ENCODE data around the gene MICAL3. TPM values are rescaled to one million over a fixed set of nuclear protein-coding genes. Genes with fewer than 3 reads are reported as not detected.

The MICAL3 gene
- total RNA-seq, 1 donor from 2014 or later: 36.9 TPM

DNA sequence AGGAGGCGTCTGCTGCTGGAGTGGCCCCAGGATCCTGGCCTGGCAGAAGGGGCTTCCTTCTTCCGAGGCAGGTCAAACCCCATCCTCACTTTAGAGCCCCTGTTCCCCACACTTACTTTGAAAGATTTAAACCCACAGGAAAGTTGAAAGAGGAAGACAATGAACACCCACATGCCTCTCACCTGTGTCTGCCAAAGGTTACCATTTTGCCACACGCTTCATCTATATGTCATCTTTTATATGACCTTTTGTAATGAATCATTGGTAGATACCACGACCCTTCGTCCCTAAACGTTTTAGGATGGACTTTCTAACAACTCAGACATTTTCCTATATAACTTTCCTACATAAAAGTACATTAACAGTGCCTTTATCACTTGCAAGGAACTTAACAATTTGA, 210.3 kb downstream of the MICAL3 start:
- H3K36me3 ChIP-seq: peaks cover 66 to 97% of the 10 kb centered on the region in 2 donors
- no peaks in the 10 kb centered on the region for H3K4me1 ChIP-seq
- no peaks in the 10 kb centered on the region for H3K27me3 ChIP-seq
- no peak for DNase-seq (ENCODE audit: low spot score in 2 of 2)
- H3K27ac ChIP-seq: no peak overlapping the region
- no peak overlapping the region for H3K4me3 ChIP-seq
- no peaks in the 10 kb centered on the region for H3K9me3 ChIP-seq
- TF ChIP-seq, protein P1, sequence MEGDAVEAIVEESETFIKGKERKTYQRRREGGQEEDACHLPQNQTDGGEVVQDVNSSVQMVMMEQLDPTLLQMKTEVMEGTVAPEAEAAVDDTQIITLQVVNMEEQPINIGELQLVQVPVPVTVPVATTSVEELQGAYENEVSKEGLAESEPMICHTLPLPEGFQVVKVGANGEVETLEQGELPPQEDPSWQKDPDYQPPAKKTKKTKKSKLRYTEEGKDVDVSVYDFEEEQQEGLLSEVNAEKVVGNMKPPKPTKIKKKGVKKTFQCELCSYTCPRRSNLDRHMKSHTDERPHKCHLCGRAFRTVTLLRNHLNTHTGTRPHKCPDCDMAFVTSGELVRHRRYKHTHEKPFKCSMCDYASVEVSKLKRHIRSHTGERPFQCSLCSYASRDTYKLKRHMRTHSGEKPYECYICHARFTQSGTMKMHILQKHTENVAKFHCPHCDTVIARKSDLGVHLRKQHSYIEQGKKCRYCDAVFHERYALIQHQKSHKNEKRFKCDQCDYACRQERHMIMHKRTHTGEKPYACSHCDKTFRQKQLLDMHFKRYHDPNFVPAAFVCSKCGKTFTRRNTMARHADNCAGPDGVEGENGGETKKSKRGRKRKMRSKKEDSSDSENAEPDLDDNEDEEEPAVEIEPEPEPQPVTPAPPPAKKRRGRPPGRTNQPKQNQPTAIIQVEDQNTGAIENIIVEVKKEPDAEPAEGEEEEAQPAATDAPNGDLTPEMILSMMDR (IDR thresholded peaks at IDR 0.05): no peak
- intact Hi-C loops (cut with DNase I): no loop called here

DNA sequence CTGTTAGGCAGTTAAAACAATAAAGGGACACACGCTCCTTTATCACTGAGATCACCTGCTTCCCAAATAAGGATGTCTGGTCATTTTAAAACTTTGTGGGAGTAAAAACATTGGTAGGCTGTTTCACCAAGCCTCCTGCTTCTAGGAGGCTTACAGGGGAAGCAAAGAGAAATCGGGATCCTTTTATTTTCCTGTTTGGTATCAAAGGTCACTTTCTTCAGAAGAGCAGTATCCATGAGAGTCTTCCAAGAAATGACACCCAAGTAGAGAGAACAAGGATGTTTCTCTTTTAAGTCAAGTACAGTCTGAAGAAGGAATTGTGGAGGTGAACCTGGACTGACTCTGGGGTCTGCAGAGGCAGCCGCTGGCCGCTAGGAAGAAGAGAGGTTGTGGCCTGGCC, 213.2 kb downstream of the MICAL3 start:
- TF ChIP-seq, protein P1 (IDR thresholded peaks at IDR 0.05): no peak
- intact Hi-C loops (cut with DNase I): no loop called here
- Histone ChIP-seq H3K27me3 (no peaks in the 10 kb centered on the region), H3K4me1 (no peaks in the 10 kb centered on the region), H3K36me3 (peaks cover 70 to 97% of the 10 kb centered on the region in 2 donors), H3K9me3 (no peaks in the 10 kb centered on the region), H3K4me3 (no peak overlapping the region), H3K27ac (no peak overlapping the region)
- DNase-seq (ENCODE audit: low spot score in 2 of 2): no peak

DNA sequence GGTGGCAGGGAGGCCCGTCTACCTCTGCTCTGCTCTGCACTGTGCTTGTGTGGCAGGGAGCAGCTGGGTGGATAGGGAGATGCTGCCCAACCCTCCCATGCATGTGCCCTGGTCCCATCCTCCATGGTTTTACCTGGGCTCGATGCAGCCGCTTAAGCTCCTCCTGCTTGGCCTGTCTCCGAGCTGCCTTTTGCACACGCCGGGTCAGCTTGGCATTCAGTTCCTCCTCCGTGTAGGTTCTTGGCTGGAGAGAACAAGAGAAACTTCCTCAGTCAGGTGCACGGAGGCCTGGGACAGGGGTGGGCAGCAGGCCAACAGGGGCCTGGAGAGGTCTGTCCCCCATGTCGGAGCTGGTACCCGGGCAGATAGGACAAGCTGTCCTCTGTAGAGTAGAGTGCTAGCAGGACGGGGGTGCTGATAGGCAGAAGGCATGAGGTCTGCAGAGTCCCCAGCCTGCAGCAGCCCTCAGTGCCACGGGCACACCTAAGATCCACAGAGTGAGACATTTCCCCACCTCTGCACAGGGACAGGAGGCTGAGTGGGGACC, 213.7 kb downstream of the MICAL3 start:
- H3K36me3 ChIP-seq: peaks cover 65 to 97% of the 10 kb centered on the region in 2 donors
- H3K9me3 ChIP-seq: no peaks in the 10 kb centered on the region
- no peak overlapping the region for H3K4me3 ChIP-seq
- TF ChIP-seq, protein P1 (IDR thresholded peaks at IDR 0.05): no peak
- H3K27me3 ChIP-seq: no peaks in the 10 kb centered on the region
- no peaks in the 10 kb centered on the region for H3K4me1 ChIP-seq
- no peak overlapping the region for H3K27ac ChIP-seq
- intact Hi-C loops (cut with DNase I): no loop called here
- no peak for DNase-seq (ENCODE audit: low spot score in 2 of 2)

DNA sequence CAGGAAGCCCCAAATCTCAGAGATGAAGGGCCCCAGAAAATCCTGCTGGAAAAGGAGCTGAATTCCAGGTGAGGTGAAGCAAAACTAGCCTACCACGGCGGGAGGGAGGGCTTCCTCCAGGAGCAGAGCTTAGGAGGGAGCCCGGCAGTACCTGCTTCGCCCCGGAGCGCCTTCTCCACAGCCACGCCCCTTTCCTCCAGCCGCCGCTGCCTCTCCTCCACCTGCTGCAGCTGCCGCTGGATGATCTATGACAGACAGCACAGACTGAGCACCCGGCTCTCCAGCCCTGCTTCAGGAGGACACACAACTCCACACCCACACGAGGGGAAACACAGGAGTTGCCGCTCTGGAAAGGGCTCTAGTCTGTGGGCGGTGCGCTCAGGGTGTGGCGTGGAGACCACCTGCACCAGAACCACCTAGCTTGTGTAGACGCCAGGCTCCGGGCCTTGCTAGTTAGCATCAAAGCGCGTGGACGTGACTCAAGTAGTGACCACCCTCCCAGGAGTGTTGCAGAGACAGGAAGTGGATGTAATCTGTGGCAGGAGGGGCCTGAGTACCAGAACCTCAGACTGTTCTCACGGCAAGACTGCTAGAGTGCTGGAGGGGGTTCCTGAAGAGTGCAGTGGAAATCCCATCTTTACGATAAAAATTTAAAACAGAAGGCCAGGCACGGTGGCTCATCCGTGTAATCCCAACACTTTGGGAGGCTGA, 215.5 kb downstream of the MICAL3 start:
- Histone ChIP-seq H3K4me3 (no peak overlapping the region), H3K4me1 (no peaks in the 10 kb centered on the region), H3K36me3 (peaks cover 65 to 98% of the 10 kb centered on the region in 2 donors), H3K27me3 (no peaks in the 10 kb centered on the region), H3K9me3 (no peaks in the 10 kb centered on the region), H3K27ac (no peak overlapping the region)
- no peak for DNase-seq (ENCODE audit: low spot score in 2 of 2)
- intact Hi-C loops (cut with DNase I): no loop called here
- TF ChIP-seq, protein P1 (IDR thresholded peaks at IDR 0.05): no peak

DNA sequence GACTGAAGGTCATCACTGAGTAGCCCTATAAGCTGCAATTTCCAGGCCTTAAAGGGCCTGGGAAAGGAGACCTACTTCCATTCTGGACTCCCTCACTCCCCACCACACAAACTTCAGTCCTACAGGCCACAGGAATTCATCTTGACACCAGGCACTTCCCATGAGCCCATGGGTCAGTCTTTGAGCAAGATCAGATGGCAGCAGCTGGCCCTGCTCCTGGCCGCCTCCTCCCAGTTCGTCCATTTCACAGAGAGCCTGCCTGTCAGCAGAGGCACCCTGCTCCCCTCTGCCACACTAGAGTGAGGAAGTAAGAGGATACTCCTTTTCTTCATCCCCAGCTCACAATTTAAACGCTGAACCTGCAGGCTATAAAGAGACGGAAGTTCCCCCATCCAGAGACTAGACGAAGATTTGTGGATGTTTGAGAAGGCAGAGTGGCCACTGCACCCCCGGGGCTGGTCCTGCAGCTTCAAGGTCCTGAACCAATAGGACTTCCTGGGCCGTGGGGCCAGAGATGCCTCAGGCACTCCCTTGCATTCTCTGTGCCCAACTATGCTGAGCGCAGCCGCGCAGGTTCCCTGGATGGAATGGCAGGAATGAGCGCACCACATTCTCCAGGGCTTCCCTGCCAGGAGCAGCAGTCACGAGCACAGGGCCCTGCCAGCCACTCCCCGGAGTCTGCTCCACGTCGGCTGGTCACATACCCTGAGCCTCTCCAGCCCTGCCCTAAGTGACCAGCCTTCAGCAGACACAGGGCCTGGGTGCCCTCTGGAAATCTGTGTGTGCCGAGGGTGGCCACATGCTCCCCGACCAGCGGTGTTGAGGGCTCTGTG, 216.6 kb downstream of the MICAL3 start:
- no peak overlapping the region for H3K4me3 ChIP-seq
- H3K36me3 ChIP-seq: peaks cover 62 to 91% of the 10 kb centered on the region in 2 donors
- no peaks in the 10 kb centered on the region for H3K4me1 ChIP-seq
- no peaks in the 10 kb centered on the region for H3K27me3 ChIP-seq
- no peak overlapping the region for H3K27ac ChIP-seq
- H3K9me3 ChIP-seq: no peaks in the 10 kb centered on the region
- TF ChIP-seq, protein P1 (IDR thresholded peaks at IDR 0.05): no peak
- no peak for DNase-seq (ENCODE audit: low spot score in 2 of 2)
- intact Hi-C loops (cut with DNase I): no loop called here

Data from ascending aorta (tissue), 2 donors.